Pancreas (tissue), 10 donors: ENCODE data around the gene PREP. TPM values are rescaled to one million over a fixed set of nuclear protein-coding genes. Genes with fewer than 3 reads are reported as not detected.

ENCODE experiments used
- ATAC-seq, 4 donors: fragments of 200-7000 bp; cut with Tn5 transposase; one replicate each; pipeline versions ENCODE4 v1.8.0 to v1.9.1; 2020; ENCODE audit warnings: mild to moderate bottlenecking in 4 of 4, moderate library complexity in 4 of 4
- DNase-seq, 6 donors: peaks; one replicate each; pipeline ENCODE4 v3.0.0-alpha.2; 2020
- FAIRE-seq: peaks from 2 replicates; lab custom pipeline; 2012; peaks lifted over from hg19 to GRCh38; lab: Jason Lieb, UNC
- H3K27ac ChIP-seq, 4 donors: fragments of 200-600 bp; sonication (generic); 1 replicate in 3 of 4; 2 replicates in 1 of 4; pipeline versions ENCODE4 v1.5.0 to v1.8.0; 2020
- H3K27me3 ChIP-seq, 4 donors: fragments of 200-600 bp; one replicate each; pipeline ENCODE4 v1.8.0; 2021
- H3K36me3 ChIP-seq, 3 donors: fragments of 200-600 bp; sonication (generic) in 1 of 3; one replicate each; pipeline versions ENCODE4 v1.5.0 to v1.8.0; 2020 to 2021
- H3K4me1 ChIP-seq, 3 donors: fragments of 200-600 bp; one replicate each; pipeline ENCODE4 v1.8.0; 2021
- H3K4me3 ChIP-seq, 4 donors: fragments of 200-600 bp; sonication (generic) in 2 of 4; one replicate each; pipeline versions ENCODE4 v1.5.0 to v1.8.0; 2020 to 2021
- H3K9me3 ChIP-seq, 4 donors: fragments of 200-600 bp; one replicate each; pipeline ENCODE4 v1.8.0; 2021
- CTCF ChIP-seq, 4 donors: fragments of 200-600 bp; sonication (generic) in 3 of 4; IDR thresholded peaks; one replicate each; pipeline versions ENCODE4 v1.5.0 to v1.8.0; 2021; ENCODE audit warnings: antibody characterized with exemption in 4 of 4
- WGBS, 2 donors: extraction: QIAGEN DNeasy Blood & Tissue Kit; methylation state at CpG; one replicate each; pipeline ENCODE4 v1.1.7; 2013; 5-methylcytosine and 5-hydroxymethylcytosine counted together
- intact Hi-C, 3 donors: fragments of 100-400 bp; cut with DNase I; formaldehyde crosslinking; loops; one replicate each; pipeline versions ENCODE4 v1.11.1 to v1.14.2; 2022
- polyA plus RNA-seq, 2 donors: library from polyadenylated mRNA; stranded (reverse); fragments of 200-250 nt; gene quantifications; one replicate each; pipeline ENCODE4 v1.2.3, GENCODE V29; 2013
- total RNA-seq, 6 donors: library from RNA; stranded (reverse); fragmentation: NEBNext Ultra II Directional in 4 of 6; extraction: Animal tissue kit (Norgen Biotek cat#: 25700) in 4 of 6; gene quantifications; one replicate each; pipeline versions ENCODE4 v1.2.1 to v1.2.4, GENCODE V29; 2021 to 2023
- donor health status: healthy with polysubstance abuse.
- donor health status: DM: no; HTN: no; CAD: no; lungs with moderate emphysema.
- donor health status: DM: no; HTN: no; CAD: no.
- donor health status: control.
- donor health status: control.
- donor health status: Bipolar disorder and iron deficiency.
- donor health status: DM: yes; HTN: yes; CAD: no.
- donor health status: DM: no; HTN: no; CAD: no.
- donor health status: DM: no; HTN: no; CAD: no.
- donor health status: DM: yes; HTN: yes; CAD: no.

PREP gene
- total RNA-seq (10 to 100 TPM in 4 of 6 donors, 1 to 10 TPM in 2; 8.4 to 16.5 (median 13.7) TPM), polyA plus RNA-seq (1 to 10 TPM; 7.6 to 9.5 TPM)

GRCh38 chr6:105402939-105403935, at the start of gene PREP:
Gene PREP (minus strand): TSS chr6:105403082. CDS start chr6:105402891, 191 bp downstream.
- peak; percentile 59 to 77 (median 68) for TF ChIP-seq CTCF (IDR thresholded peaks at IDR 0.05)
- peak within 1 kb of the TSS; percentile 86 to 95 (median 94) for H3K4me3 ChIP-seq
- no peaks in the 10 kb centered on the region for H3K36me3 ChIP-seq
- no peaks in the 10 kb centered on the region for H3K9me3 ChIP-seq
- peaks cover 4 to 15% (median 6%) of the 10 kb centered on the region in 3 donors for H3K4me1 ChIP-seq
- H3K27me3 ChIP-seq = no peaks in the 10 kb centered on the region
- peak within 1 kb of the TSS; percentile 58 to 78 (median 68) for H3K27ac ChIP-seq
- peak; percentile 83 to 94 (median 88) for DNase-seq
- FAIRE-seq = no peak
- WGBS, 2 donors = 2% methylated on average over 43 to 84 of the region's 84 CpGs
- ATAC-seq = peak; percentile 96 to 97 (median 96)
- intact Hi-C loops = loop anchor here in 1 of 3 donors (10.0 kb wide), 1 partner anchor 308 kb away; no protein-coding TSS in a partner anchor

- no peak for TF ChIP-seq CTCF (IDR thresholded peaks at IDR 0.05)
- ATAC-seq (no peak), DNase-seq (no peak), FAIRE-seq (no peak)
- WGBS, 2 donors = 85 to 93% methylated on average over 2 of the region's 2 CpGs
- H3K27me3 ChIP-seq = no peaks in the 10 kb centered on the region
- H3K4me3 ChIP-seq = no peak overlapping the region
- intact Hi-C loops = no loop called here
- no peaks in the 10 kb centered on the region for H3K9me3 ChIP-seq
- no peak overlapping the region for H3K27ac ChIP-seq
- no peaks in the 10 kb centered on the region for H3K4me1 ChIP-seq
- H3K36me3 ChIP-seq = no peaks in the 10 kb centered on the region
Measured at GRCh38 chr6:105452376-105452775, 49.5 kb upstream of the PREP start.

GRCh38 chr6:105449756-105450390, 47.0 kb upstream of the PREP start:
- 59 to 64% methylated on average over 2 of the region's 2 CpGs for WGBS, 2 donors
- H3K27me3 ChIP-seq = no peaks in the 10 kb centered on the region
- ATAC-seq (no peak), FAIRE-seq (no peak), DNase-seq (no peak)
- no peak overlapping the region for H3K4me3 ChIP-seq
- no peaks in the 10 kb centered on the region for H3K4me1 ChIP-seq
- no peaks in the 10 kb centered on the region for H3K9me3 ChIP-seq
- no peak for TF ChIP-seq CTCF (IDR thresholded peaks at IDR 0.05)
- no peaks in the 10 kb centered on the region for H3K36me3 ChIP-seq
- intact Hi-C loops = no loop called here
- no peak overlapping the region for H3K27ac ChIP-seq

- Histone ChIP-seq H3K4me3 (no peak overlapping the region), H3K36me3 (no peaks in the 10 kb centered on the region), H3K4me1 (no peaks in the 10 kb centered on the region), H3K27ac (no peak overlapping the region), H3K27me3 (no peaks in the 10 kb centered on the region), H3K9me3 (no peaks in the 10 kb centered on the region)
- TF ChIP-seq CTCF (IDR thresholded peaks at IDR 0.05) = no peak
- WGBS, 2 donors = 18 to 25% methylated on average over 1 of the region's 1 CpG
- DNase-seq (no peak), ATAC-seq (no peak), FAIRE-seq (no peak)
- intact Hi-C loops = no loop called here
Measured at GRCh38 chr6:105445481-105445880, 42.6 kb upstream of the PREP start.
